CD14-positive monocyte (primary cell): ENCODE measurements around the gene TSPOAP1. TPM values are rescaled to one million over a fixed set of nuclear protein-coding genes. Genes with fewer than 3 reads are reported as not detected.
A peak's percentile ranks its signal among the peaks of the same experiment; 100 is the strongest.

Experiments
- DNase-seq, 3 donors: peaks; one replicate each; pipeline ENCODE4 v3.0.0-alpha.2; 2011 to 2022
- H2AFZ ChIP-seq: 2 replicates; pipeline ENCODE4 v1.6.0; 2012; ENCODE audit warnings: mild to moderate bottlenecking, low read depth, low read length, inconsistent platforms; ENCODE audit not compliant: insufficient read depth, poor library complexity, severe bottlenecking
- H3K27ac ChIP-seq, 2 donors: 1 replicate in 1 of 2; 2 replicates in 1 of 2; pipeline ENCODE4 v1.5.1; 2012 to 2013; ENCODE audit warnings: low read length in 2 of 2, control low read depth in 1 of 2, inconsistent platforms in 1 of 2, low read depth in 1 of 2, mild to moderate bottlenecking in 1 of 2
- H3K27me3 ChIP-seq, 2 donors: one replicate each; pipeline versions ENCODE4 v1.6.0 to v1.6.1; 2011 to 2013; ENCODE audit warnings: low read length in 2 of 2; ENCODE audit not compliant: control insufficient read depth in 2 of 2, insufficient read depth in 2 of 2
- H3K36me3 ChIP-seq, 2 donors: replicated peaks in 1 of 2; 1 replicate in 1 of 2; 2 replicates in 1 of 2; pipeline versions ENCODE4 v1.5.1 to v1.6.1; 2012 to 2013; ENCODE audit warnings: low read length in 2 of 2, control low read depth in 1 of 2, inconsistent platforms in 1 of 2, mild to moderate bottlenecking in 1 of 2; ENCODE audit not compliant: insufficient read depth in 2 of 2, control insufficient read depth in 1 of 2
- H3K4me1 ChIP-seq, 2 donors: 1 replicate in 1 of 2; 2 replicates in 1 of 2; pipeline versions ENCODE4 v1.5.1 to v1.6.1; 2012 to 2013; ENCODE audit warnings: low read length in 2 of 2, control low read depth in 1 of 2, inconsistent platforms in 1 of 2, mild to moderate bottlenecking in 1 of 2, moderate library complexity in 1 of 2; ENCODE audit not compliant: insufficient read depth in 2 of 2, control insufficient read depth in 1 of 2
- H3K4me2 ChIP-seq: replicated peaks from 2 replicates; pipeline ENCODE3; 2012; ENCODE audit warnings: low read length, moderate library complexity, mild to moderate bottlenecking; ENCODE audit not compliant: poor library complexity, severe bottlenecking; ENCODE audit errors: extremely low read depth
- H3K4me3 ChIP-seq, 3 experiments: fragments of 200-600 bp in 1 of 3; sonication (generic) in 1 of 3; replicated peaks in 1 of 3; 1 replicate in 2 of 3; 2 replicates in 1 of 3; pipeline ENCODE4 v1.5.1; 2011 to 2013; ENCODE audit warnings: low read length in 3 of 3, mild to moderate bottlenecking in 3 of 3, control low read depth in 2 of 3, low read depth in 2 of 3, inconsistent platforms in 1 of 3, moderate library complexity in 1 of 3
- H3K79me2 ChIP-seq: 2 replicates; pipeline ENCODE4 v1.6.0; 2012; ENCODE audit warnings: mild to moderate bottlenecking, control low read depth, inconsistent platforms, low read length, moderate library complexity; ENCODE audit not compliant: insufficient read depth
- H3K9ac ChIP-seq: 2 replicates; pipeline ENCODE4 v1.6.0; 2017; ENCODE audit warnings: low read length, mild to moderate bottlenecking; ENCODE audit not compliant: insufficient read depth, poor library complexity, severe bottlenecking
- H3K9me3 ChIP-seq, 2 donors: replicated peaks in 1 of 2; 1 replicate in 1 of 2; 2 replicates in 1 of 2; pipeline versions ENCODE4 v1.5.1 to v1.6.1; 2012 to 2013; ENCODE audit warnings: low read length in 2 of 2, control low read depth in 1 of 2; ENCODE audit not compliant: control insufficient read depth in 1 of 2, insufficient read depth in 1 of 2
- H4K20me1 ChIP-seq: 2 replicates; pipeline ENCODE4 v1.6.0; 2012; ENCODE audit warnings: mild to moderate bottlenecking, low read length, control low read depth, moderate library complexity; ENCODE audit not compliant: insufficient read depth
- H3K27ac Mint-ChIP-seq, 7 donors: one replicate each; pipeline ENCODE4 v1.8.0; 2020; ENCODE audit warnings: mild to moderate bottlenecking in 7 of 7, mixed read lengths in 7 of 7, moderate library complexity in 6 of 7, inconsistent platforms in 2 of 7
- H3K27me3 Mint-ChIP-seq, 3 donors: one replicate each; pipeline ENCODE4 v1.8.0; 2021 to 2022; ENCODE audit warnings: low read depth in 3 of 3, mild to moderate bottlenecking in 3 of 3, mixed read lengths in 3 of 3, moderate library complexity in 3 of 3, inconsistent platforms in 1 of 3
- H3K36me3 Mint-ChIP-seq, 2 donors: one replicate each; pipeline ENCODE4 v1.8.0; 2020; ENCODE audit warnings: mixed read lengths in 2 of 2, inconsistent platforms in 1 of 2, mild to moderate bottlenecking in 1 of 2
- H3K4me1 Mint-ChIP-seq: one replicate; pipeline ENCODE4 v1.8.0; 2020; ENCODE audit warnings: mild to moderate bottlenecking, mixed read lengths
- H3K4me3 Mint-ChIP-seq, 2 donors: one replicate each; pipeline ENCODE4 v1.8.0; 2020; ENCODE audit warnings: mild to moderate bottlenecking in 2 of 2, mixed read lengths in 2 of 2, moderate library complexity in 1 of 2
- H3K9me3 Mint-ChIP-seq, 7 donors: one replicate each; pipeline ENCODE4 v1.8.0; 2020 to 2022; ENCODE audit warnings: mixed read lengths in 7 of 7, mild to moderate bottlenecking in 6 of 7, moderate library complexity in 6 of 7, inconsistent platforms in 2 of 7
- WGBS: methylation state at CpG from one replicate; pipeline ENCODE4 v1.1.5; 2013; ENCODE audit warnings: missing lambda C conversion rate; ENCODE audit not compliant: insufficient coverage; 5-methylcytosine and 5-hydroxymethylcytosine counted together
- intact Hi-C, 2 donors: fragments of 100-400 bp; cut with micrococcal nuclease; formaldehyde crosslinking; loops; one replicate each; pipeline versions ENCODE4 v1.15.0 to v1.15.1; 2023
- polyA plus RNA-seq, 3 donors: library from polyadenylated mRNA; depleted of rRNA in 1 of 3; unstranded in 2 of 3; stranded (reverse) in 1 of 3; fragments of 300-500 nt in 2 of 3; fragments of >200 nt in 1 of 3; fragmentation: Illumina TruSeq in 2 of 3; gene quantifications; 1 replicate in 2 of 3; 2 replicates in 1 of 3; pipeline ENCODE4 v1.2.3, GENCODE V29; 2012 to 2021
- small RNA-seq: library from RNA; depleted of rRNA; stranded (forward); fragments of <200 nt; gene quantifications from one replicate; pipeline ENCODE3, GENCODE V24; 2012; ENCODE audit warnings: low read depth; ENCODE audit not compliant: insufficient read length
- TF ChIP-seq, protein P1 (sequence below): fragments of 200-600 bp; IDR thresholded peaks from one replicate; pipeline ENCODE4 v1.8.0; 2022; ENCODE audit warnings: antibody characterized with exemption, mild to moderate bottlenecking

TSPOAP1 gene
- polyA plus RNA-seq, 3 donors: 0.10 to 14.0 (median 0.18) TPM

DNA sequence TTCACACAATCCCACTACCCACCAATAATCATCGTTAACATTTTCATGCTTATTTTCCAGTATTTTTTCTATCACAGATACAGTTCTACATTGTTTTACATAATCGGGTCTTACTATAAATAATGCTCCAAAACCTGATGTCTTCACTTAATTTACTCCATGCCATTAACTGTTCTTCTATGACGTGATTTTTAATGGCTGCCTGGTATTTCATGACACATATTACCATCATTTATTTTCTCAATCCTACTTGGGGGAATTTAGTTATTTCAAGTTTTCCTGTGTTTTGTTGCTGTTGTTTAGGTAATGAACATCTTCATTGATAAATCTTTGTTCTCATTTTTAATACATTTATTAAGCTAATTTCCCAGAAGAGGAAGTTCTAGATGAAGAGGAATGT, 75.5 kb downstream of the TSPOAP1 start:
- peaks cover 13 to 42% of the 10 kb centered on the region in 2 donors for H3K27me3 ChIP-seq
- intact Hi-C loops: no loop called here

DNA sequence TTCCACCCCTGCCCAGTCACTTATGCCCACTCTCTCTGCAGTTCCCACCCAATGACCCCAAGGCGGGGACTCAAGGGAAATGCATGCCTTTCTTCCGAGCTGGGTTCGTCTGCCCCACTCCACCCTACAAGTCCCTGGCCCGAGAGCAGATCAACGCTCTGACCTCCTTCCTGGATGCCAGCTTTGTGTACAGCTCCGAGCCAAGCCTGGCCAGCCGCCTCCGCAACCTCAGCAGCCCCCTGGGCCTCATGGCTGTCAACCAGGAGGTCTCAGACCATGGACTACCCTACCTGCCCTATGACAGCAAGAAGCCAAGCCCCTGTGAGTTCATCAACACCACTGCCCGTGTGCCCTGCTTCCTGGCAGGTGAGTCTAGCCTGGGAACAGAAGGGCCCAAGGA, 76.5 kb downstream of the TSPOAP1 start:
- TF ChIP-seq, protein P1, sequence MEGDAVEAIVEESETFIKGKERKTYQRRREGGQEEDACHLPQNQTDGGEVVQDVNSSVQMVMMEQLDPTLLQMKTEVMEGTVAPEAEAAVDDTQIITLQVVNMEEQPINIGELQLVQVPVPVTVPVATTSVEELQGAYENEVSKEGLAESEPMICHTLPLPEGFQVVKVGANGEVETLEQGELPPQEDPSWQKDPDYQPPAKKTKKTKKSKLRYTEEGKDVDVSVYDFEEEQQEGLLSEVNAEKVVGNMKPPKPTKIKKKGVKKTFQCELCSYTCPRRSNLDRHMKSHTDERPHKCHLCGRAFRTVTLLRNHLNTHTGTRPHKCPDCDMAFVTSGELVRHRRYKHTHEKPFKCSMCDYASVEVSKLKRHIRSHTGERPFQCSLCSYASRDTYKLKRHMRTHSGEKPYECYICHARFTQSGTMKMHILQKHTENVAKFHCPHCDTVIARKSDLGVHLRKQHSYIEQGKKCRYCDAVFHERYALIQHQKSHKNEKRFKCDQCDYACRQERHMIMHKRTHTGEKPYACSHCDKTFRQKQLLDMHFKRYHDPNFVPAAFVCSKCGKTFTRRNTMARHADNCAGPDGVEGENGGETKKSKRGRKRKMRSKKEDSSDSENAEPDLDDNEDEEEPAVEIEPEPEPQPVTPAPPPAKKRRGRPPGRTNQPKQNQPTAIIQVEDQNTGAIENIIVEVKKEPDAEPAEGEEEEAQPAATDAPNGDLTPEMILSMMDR: no peak
- Histone ChIP-seq H2AFZ (no peak overlapping the region), H3K4me2 (no peak overlapping the region), H3K9me3 (no peaks in the 10 kb centered on the region), H3K27ac (no peak overlapping the region), H3K79me2 (no peaks in the 10 kb centered on the region), H3K4me1 (peaks cover 19 to 26% of the 10 kb centered on the region in 2 donors), H3K27me3 (peaks cover 11 to 38% of the 10 kb centered on the region in 2 donors), H3K36me3 (no peaks in the 10 kb centered on the region), H4K20me1 (no peaks in the 10 kb centered on the region), H3K9ac (no peak overlapping the region), H3K4me3 (no peak overlapping the region)
- peaks cover 35 to 62% (median 53%) of the 10 kb centered on the region in 3 donors for H3K27me3 Mint-ChIP-seq
- H3K27ac Mint-ChIP-seq: no peak overlapping the region
- DNase-seq: no peak
- H3K9me3 Mint-ChIP-seq: peaks cover 0 to 3% (median 0%) of the 10 kb centered on the region in 7 donors
- H3K36me3 Mint-ChIP-seq: no peaks in the 10 kb centered on the region
- H3K4me3 Mint-ChIP-seq: no peak overlapping the region
- intact Hi-C loops: no loop called here
- H3K4me1 Mint-ChIP-seq: peaks cover 22% of the 10 kb centered on the region
- 91% methylated on average over 9 of the region's 9 CpGs for WGBS

More for the DNA sequence above, 75.5 kb downstream of the TSPOAP1 start:
- no peak overlapping the region for H3K9ac ChIP-seq
- peaks cover 12 to 17% of the 10 kb centered on the region in 2 donors for H3K4me1 ChIP-seq
- DNase-seq: no peak
- no peak overlapping the region for H2AFZ ChIP-seq
- no peaks in the 10 kb centered on the region for H4K20me1 ChIP-seq
- H3K36me3 ChIP-seq: no peaks in the 10 kb centered on the region
- Mint-ChIP-seq H3K36me3 (no peaks in the 10 kb centered on the region), H3K27me3 (peaks cover 41 to 69% (median 55%) of the 10 kb centered on the region in 3 donors), H3K9me3 (peaks cover 0 to 3% (median 0%) of the 10 kb centered on the region in 7 donors), H3K4me3 (peak overlapping the region in 1 of 2 donors; percentile 35), H3K4me1 (peaks cover 14% of the 10 kb centered on the region), H3K27ac (no peak overlapping the region)
- no peak overlapping the region for H3K4me3 ChIP-seq
- H3K27ac ChIP-seq: no peak overlapping the region
- H3K79me2 ChIP-seq: no peaks in the 10 kb centered on the region
- H3K4me2 ChIP-seq: no peak overlapping the region
- H3K9me3 ChIP-seq: no peaks in the 10 kb centered on the region
- TF ChIP-seq, protein P1: no peak
- 100% methylated on average over 1 of the region's 3 CpGs for WGBS

Small RNA genes within 50 kb of the gene (small RNA-seq; reads per million reads assigned to genes)
- gene MIR4736: 0.94 reads per million

Other genes starting within 250 kb of the TSPOAP1 start
- gene DYNLL2, start 245.4 kb downstream of the TSPOAP1 start, polyA plus RNA-seq: 1 to 10 TPM in 1 of 3 donors, under 1 TPM in 2; 0.30 to 9.9 (median 0.42) TPM
- gene OR4D1, start 180.4 kb downstream of the TSPOAP1 start, polyA plus RNA-seq: under 1 TPM in 1 of 3 donors, not detected in 2; 0.03 TPM
- gene OR4D2, start 161.8 kb downstream of the TSPOAP1 start, polyA plus RNA-seq: not detected
- not detected for gene EPX, start 136.1 kb downstream of the TSPOAP1 start, polyA plus RNA-seq
- gene MKS1, start 109.5 kb downstream of the TSPOAP1 start, polyA plus RNA-seq: 1 to 10 TPM; 4.2 to 7.6 (median 5.0) TPM
- under 1 TPM in 2 of 3 donors, not detected in 1; 0.04 to 0.43 TPM for gene LPO, start 90.2 kb downstream of the TSPOAP1 start, polyA plus RNA-seq
- 1 to 10 TPM; 4.2 to 7.5 (median 6.0) TPM for gene MPO, start 47.9 kb downstream of the TSPOAP1 start, polyA plus RNA-seq
- 100 to 1,000 TPM; 144 to 251 (median 241) TPM for gene SUPT4H1, start 23.4 kb upstream of the TSPOAP1 start, polyA plus RNA-seq
- under 1 TPM in 2 of 3 donors, not detected in 1; 0.01 to 0.11 TPM for gene RNF43, start 88.7 kb upstream of the TSPOAP1 start, polyA plus RNA-seq
- gene HSF5, start 159.6 kb upstream of the TSPOAP1 start, polyA plus RNA-seq: under 1 TPM in 1 of 3 donors, not detected in 2; 0.07 TPM
- gene MTMR4, start 185.8 kb upstream of the TSPOAP1 start, polyA plus RNA-seq: 10 to 100 TPM in 1 of 3 donors, 1 to 10 TPM in 2; 7.2 to 20.7 (median 8.4) TPM